IPS-18a (cell line): ENCODE data around the gene DNM3.

Source experiments
- H3K27ac ChIP-seq: one replicate; pipeline ENCODE4 v1.5.1; 2013; ENCODE audit warnings: low read length
- H3K27me3 ChIP-seq: one replicate; pipeline ENCODE4 v1.6.1; 2013; ENCODE audit warnings: mild to moderate bottlenecking, low read length; ENCODE audit not compliant: control insufficient read depth, insufficient read depth
- H3K36me3 ChIP-seq: one replicate; pipeline ENCODE4 v1.6.1; 2013; ENCODE audit warnings: low read depth, low read length; ENCODE audit not compliant: control insufficient read depth
- H3K4me1 ChIP-seq: one replicate; pipeline ENCODE4 v1.6.1; 2013; ENCODE audit warnings: low read depth, low read length; ENCODE audit not compliant: control insufficient read depth
- H3K4me3 ChIP-seq: one replicate; pipeline ENCODE4 v1.5.1; 2013; ENCODE audit warnings: low read length
- H3K9ac ChIP-seq: one replicate; pipeline ENCODE4 v1.6.1; 2013; ENCODE audit warnings: mild to moderate bottlenecking, low read length, moderate library complexity
- H3K9me3 ChIP-seq: one replicate; pipeline ENCODE4 v1.6.1; 2013; ENCODE audit warnings: low read depth, low read length; ENCODE audit not compliant: control insufficient read depth

The DNM3 gene

DNA sequence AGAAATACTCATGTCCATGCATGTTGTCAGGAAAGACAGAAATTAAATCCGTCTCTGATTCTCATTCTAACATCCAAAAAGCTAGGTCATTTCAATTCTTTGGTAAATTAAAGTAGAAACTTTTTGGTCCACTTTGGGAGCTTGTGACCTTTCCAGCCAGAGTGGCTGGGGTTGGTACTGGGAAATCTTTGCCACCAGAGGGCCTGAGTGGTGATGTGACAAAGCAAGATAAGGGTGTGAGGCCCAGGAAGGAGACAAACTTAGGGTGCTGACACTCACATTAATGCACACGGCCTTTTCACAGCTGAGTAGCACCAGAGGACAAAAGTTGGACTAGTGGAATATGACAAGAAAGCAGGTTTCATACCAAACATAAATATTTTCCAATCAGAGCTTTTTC, 144.3 kb downstream of the DNM3 start:
- Histone ChIP-seq H3K4me3 (no peak overlapping the region), H3K9ac (no peak overlapping the region), H3K27ac (no peak overlapping the region), H3K27me3 (no peaks in the 10 kb centered on the region), H3K36me3 (no peaks in the 10 kb centered on the region), H3K9me3 (no peaks in the 10 kb centered on the region), H3K4me1 (no peaks in the 10 kb centered on the region)

- no peak overlapping the region for H3K27ac ChIP-seq
- H3K4me1 ChIP-seq, result no peaks in the 10 kb centered on the region
- no peaks in the 10 kb centered on the region for H3K27me3 ChIP-seq
- H3K9ac ChIP-seq, result no peak overlapping the region
- no peak overlapping the region for H3K4me3 ChIP-seq
- no peaks in the 10 kb centered on the region for H3K36me3 ChIP-seq
- H3K9me3 ChIP-seq, result no peaks in the 10 kb centered on the region
These were observed 147.1 kb downstream of the DNM3 start for GRCh38 chr1:171988243-171988885.

- Histone ChIP-seq H3K36me3 (no peaks in the 10 kb centered on the region), H3K27ac (no peak overlapping the region), H3K27me3 (no peaks in the 10 kb centered on the region), H3K4me3 (no peak overlapping the region), H3K9ac (no peak overlapping the region), H3K4me1 (no peaks in the 10 kb centered on the region), H3K9me3 (no peaks in the 10 kb centered on the region)
These were observed 149.1 kb downstream of the DNM3 start for GRCh38 chr1:171990371-171990770.

DNA sequence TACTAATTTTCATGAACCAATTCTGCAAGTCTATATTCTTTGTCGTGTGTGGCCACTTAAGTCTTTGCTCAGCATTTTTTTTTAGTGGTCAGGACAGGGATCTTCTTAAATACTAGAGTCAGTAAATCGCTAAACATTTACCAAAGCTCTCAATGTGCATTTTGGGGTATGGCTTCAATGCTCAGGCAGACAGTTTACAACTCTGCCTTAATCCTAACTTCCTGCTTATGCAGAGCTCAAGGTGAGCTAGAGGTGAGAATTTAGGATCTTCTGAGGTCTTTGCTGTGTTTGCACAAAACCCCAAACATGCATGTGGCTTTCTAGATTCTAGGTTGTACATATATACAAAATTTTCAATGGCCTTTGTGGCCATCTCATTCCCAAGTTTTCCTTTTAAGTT, 153.0 kb downstream of the DNM3 start:
- Histone ChIP-seq H3K9me3 (no peaks in the 10 kb centered on the region), H3K4me3 (no peak overlapping the region), H3K27ac (no peak overlapping the region), H3K36me3 (no peaks in the 10 kb centered on the region), H3K4me1 (no peaks in the 10 kb centered on the region), H3K27me3 (no peaks in the 10 kb centered on the region), H3K9ac (no peak overlapping the region)

DNA sequence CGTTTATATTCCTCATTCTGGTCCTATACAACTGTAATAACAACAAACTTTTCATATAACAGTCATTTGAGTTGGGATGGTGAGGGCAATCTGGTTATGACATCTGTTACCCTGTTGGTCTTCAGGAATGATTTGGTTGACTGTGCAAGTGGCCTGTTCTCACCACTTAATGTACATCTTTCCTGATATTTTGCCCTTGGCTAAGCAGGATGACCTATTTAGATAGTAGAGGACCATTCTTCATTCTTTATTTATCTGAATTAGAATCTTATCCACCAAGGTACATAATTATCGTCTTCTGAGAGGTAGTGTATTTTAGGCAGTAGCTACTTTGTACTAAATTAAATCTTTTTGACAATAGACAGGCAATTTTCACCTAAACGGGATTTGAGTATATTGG, 154.3 kb downstream of the DNM3 start:
- Histone ChIP-seq H3K36me3 (no peaks in the 10 kb centered on the region), H3K9ac (no peak overlapping the region), H3K27ac (no peak overlapping the region), H3K4me1 (no peaks in the 10 kb centered on the region), H3K4me3 (no peak overlapping the region), H3K9me3 (no peaks in the 10 kb centered on the region), H3K27me3 (no peaks in the 10 kb centered on the region)

DNA sequence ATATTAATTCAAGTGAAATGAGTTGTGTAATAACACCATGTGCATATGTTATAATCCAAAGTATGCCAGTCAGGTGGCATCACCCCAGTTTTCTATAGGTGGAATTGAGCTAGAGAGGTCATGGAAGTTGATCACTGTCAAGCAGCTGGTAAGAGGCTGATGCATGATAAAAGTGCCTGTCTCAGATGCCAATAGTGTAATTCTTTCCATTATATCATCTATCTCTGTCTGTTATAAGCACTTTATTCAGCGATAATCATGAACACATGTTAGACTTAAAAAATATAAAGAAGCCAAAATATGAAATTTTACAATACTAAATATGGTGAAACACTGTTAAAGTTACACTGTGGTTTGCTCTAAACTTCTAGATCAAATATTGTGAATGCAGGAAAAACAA, 156.6 kb downstream of the DNM3 start:
- H3K9ac ChIP-seq, result no peak overlapping the region
- no peaks in the 10 kb centered on the region for H3K27me3 ChIP-seq
- no peaks in the 10 kb centered on the region for H3K4me1 ChIP-seq
- H3K4me3 ChIP-seq, result no peak overlapping the region
- H3K36me3 ChIP-seq, result no peaks in the 10 kb centered on the region
- H3K9me3 ChIP-seq, result no peaks in the 10 kb centered on the region
- no peak overlapping the region for H3K27ac ChIP-seq

DNA sequence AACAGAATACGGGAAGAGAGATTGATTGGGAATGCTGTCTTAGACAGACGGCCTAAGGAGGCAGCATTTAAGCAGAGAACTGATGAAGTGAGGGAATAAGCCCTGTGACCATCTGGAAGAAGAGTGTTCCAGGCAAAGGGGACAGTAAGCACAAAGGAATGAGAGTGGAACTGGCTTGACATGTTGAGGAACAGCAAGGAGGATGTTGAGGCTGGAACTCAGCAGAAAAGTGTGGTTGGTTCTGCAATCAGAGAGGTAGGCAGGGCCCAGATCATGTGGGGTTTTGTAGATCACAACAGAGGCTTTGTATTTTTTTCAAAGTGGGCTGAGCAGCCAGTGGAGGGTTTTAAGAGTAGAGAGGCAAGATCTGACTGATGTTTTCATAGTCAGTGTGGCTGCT, 157.4 kb downstream of the DNM3 start:
- no peak overlapping the region for H3K27ac ChIP-seq
- no peaks in the 10 kb centered on the region for H3K27me3 ChIP-seq
- H3K4me1 ChIP-seq, result no peaks in the 10 kb centered on the region
- H3K36me3 ChIP-seq, result no peaks in the 10 kb centered on the region
- no peak overlapping the region for H3K9ac ChIP-seq
- no peaks in the 10 kb centered on the region for H3K9me3 ChIP-seq
- no peak overlapping the region for H3K4me3 ChIP-seq

DNA sequence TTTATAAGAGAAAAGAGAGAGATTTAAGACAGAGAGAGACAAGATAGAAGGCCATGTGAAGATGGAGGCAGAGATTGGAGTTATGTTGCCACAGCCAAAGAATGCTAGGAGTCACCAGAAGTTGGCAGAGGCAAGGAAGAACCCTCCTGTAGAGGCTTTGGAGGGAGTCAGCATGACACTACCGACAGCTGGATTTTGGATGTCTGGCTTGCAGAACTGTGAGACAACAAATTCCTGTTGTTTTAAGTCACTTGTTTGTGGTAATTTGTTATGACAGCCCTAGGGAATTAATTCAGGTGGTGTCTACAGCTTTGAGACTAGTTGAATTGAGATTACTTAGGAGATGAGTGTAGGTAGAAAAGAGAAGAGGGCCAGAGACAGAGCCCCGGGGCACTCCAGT, 158.5 kb downstream of the DNM3 start:
- H3K36me3 ChIP-seq, result no peaks in the 10 kb centered on the region
- H3K9me3 ChIP-seq, result no peaks in the 10 kb centered on the region
- no peak overlapping the region for H3K27ac ChIP-seq
- no peak overlapping the region for H3K9ac ChIP-seq
- H3K27me3 ChIP-seq, result no peaks in the 10 kb centered on the region
- H3K4me3 ChIP-seq, result no peak overlapping the region
- no peaks in the 10 kb centered on the region for H3K4me1 ChIP-seq

- Histone ChIP-seq H3K27ac (no peak overlapping the region), H3K36me3 (no peaks in the 10 kb centered on the region), H3K9me3 (no peaks in the 10 kb centered on the region), H3K27me3 (no peaks in the 10 kb centered on the region), H3K4me3 (no peak overlapping the region), H3K9ac (no peak overlapping the region), H3K4me1 (no peaks in the 10 kb centered on the region)
These were observed 160.0 kb downstream of the DNM3 start for GRCh38 chr1:172001288-172001687.

DNA sequence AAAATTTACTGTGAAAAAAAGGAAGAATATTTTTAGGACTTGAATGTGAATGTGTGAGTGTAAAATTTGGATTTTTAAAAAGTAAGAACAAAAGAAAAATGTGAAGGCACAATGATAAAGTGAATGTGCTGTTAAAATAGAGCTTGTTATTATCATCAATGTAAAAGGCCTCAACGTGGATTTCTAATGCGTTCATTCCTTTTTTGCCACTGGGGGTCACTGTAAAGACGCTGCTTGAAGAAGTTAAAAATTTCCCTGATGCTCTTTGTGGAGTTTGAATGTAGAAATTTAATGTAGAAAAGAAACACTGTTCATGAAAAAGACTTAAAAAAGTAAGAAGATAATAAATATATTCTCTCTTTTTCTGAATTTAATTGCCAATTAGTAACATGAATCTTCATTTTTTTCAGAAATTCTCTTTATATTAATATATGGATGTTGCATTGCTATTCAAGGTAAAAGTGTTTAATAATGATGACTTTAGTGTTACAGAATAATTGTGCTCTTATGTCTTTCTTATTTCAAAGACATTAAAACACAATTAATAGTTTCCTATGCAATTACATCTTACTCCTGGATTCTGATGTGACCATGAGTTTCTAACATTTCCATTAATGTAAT, 161.5 kb downstream of the DNM3 start:
- H3K9me3 ChIP-seq, result no peaks in the 10 kb centered on the region
- no peak overlapping the region for H3K4me3 ChIP-seq
- no peaks in the 10 kb centered on the region for H3K36me3 ChIP-seq
- H3K9ac ChIP-seq, result no peak overlapping the region
- no peaks in the 10 kb centered on the region for H3K4me1 ChIP-seq
- H3K27me3 ChIP-seq, result no peaks in the 10 kb centered on the region
- H3K27ac ChIP-seq, result no peak overlapping the region

DNA sequence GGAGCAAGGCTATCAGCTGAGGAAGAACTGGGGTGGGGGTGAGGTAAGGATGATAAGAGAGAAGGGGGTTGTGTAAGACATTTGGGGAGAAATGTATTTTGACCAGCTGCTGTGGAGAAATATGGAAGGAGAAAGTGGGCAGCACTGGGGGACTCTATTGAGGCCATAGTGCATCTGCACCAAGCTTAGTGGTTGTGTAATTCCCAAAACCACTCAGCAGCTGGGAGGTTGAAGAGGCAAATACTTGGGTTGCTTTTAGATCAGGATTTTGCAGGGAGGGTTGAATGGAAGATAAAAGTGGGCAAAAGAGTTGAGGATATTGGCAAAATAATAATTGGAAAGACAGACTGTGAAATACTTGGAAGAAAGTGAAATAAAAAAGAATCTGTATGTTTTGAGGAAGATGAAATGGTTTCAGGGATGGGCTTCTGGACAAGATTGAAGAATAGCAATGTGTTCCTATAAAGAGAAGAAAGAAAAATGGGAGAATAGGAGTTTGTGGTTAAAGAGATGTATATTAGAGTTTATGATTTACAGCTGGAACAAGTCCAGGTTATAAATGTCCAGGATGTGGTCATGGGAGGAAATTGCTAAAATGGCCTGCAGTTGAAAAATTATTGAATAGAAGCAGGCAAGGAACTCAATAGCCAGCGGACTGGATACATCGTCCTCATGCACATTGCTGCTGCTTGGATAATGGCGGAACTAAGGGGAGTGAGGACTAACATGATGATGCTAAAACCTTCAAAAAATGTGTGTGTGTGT, 162.7 kb downstream of the DNM3 start:
- H3K4me3 ChIP-seq, result no peak overlapping the region
- no peaks in the 10 kb centered on the region for H3K36me3 ChIP-seq
- no peaks in the 10 kb centered on the region for H3K9me3 ChIP-seq
- no peaks in the 10 kb centered on the region for H3K27me3 ChIP-seq
- H3K4me1 ChIP-seq, result no peaks in the 10 kb centered on the region
- H3K27ac ChIP-seq, result no peak overlapping the region
- no peak overlapping the region for H3K9ac ChIP-seq

DNA sequence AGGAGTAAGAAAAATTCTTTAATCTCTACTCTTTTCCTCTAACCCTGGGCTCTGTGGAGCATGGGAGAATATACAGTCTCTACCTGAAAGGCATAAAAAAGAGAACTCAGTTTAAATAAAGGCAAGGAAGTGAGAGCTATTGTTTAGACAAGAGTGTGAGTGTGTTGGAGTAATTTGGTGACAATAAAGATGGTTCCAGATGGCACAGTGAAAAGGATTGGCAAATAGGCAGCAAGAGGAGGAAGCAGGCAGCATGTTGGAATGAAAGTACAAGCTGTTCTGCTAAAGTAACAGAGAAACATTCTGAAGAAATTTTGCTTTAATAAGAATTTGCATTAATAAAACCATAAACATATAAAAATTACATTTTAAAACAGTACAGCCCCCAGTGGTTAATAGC, 163.4 kb downstream of the DNM3 start:
- H3K9me3 ChIP-seq, result no peaks in the 10 kb centered on the region
- no peak overlapping the region for H3K27ac ChIP-seq
- H3K4me1 ChIP-seq, result no peaks in the 10 kb centered on the region
- no peak overlapping the region for H3K9ac ChIP-seq
- no peak overlapping the region for H3K4me3 ChIP-seq
- H3K36me3 ChIP-seq, result no peaks in the 10 kb centered on the region
- no peaks in the 10 kb centered on the region for H3K27me3 ChIP-seq
